GM19468 (cell line): ENCODE results near the gene ST3GAL5.
"Not testable (repeated sequence)": the region's sequence is repeated elsewhere in the genome, so short reads cannot be mapped to it uniquely, and the experiment has no call there.

Source experiments
- ATAC-seq: cut with Tn5 transposase; IDR thresholded peaks from one replicate; pipeline ENCODE4 v1.9.1; 2021; ENCODE audit warnings: mild to moderate bottlenecking, moderate library complexity, moderate number of reproducible peaks; ENCODE audit not compliant: unreplicated experiment; ENCODE audit errors: extremely low read depth

Gene ST3GAL5

GRCh38 chr2:85888684-85889626 lies at the start of gene ST3GAL5:
TSS of gene ST3GAL5 (minus strand) at chr2:85888990. CDS start at chr2:85888905, 85 bp downstream.
- ATAC-seq: peak; percentile 85

- ATAC-seq: no peak
These were observed 49.7 kb upstream of the ST3GAL5 start for GRCh38 chr2:85938456-85938855.

- ATAC-seq: no peak
These were observed 48.3 kb upstream of the ST3GAL5 start for GRCh38 chr2:85937069-85937439.

GRCh38 chr2:85936421-85937068 lies 47.8 kb upstream of the ST3GAL5 start:
- no peak for ATAC-seq

- no peak for ATAC-seq
These were observed 47.0 kb upstream of the ST3GAL5 start for GRCh38 chr2:85935746-85936208.

GRCh38 chr2:85935170-85935745 lies 46.5 kb upstream of the ST3GAL5 start:
- ATAC-seq: no peak

- no peak for ATAC-seq
These were observed 45.2 kb upstream of the ST3GAL5 start for GRCh38 chr2:85933753-85934594.

- not testable (repeated sequence) for ATAC-seq
These were observed 42.4 kb upstream of the ST3GAL5 start for GRCh38 chr2:85931151-85931550.

GRCh38 chr2:85930129-85931124 lies 41.6 kb upstream of the ST3GAL5 start:
- no peak for ATAC-seq

- ATAC-seq: no peak
These were observed 40.6 kb upstream of the ST3GAL5 start for GRCh38 chr2:85929096-85930050.

- ATAC-seq: no peak
These were observed 38.3 kb upstream of the ST3GAL5 start for GRCh38 chr2:85926931-85927661.

GRCh38 chr2:85926526-85926925 lies 37.7 kb upstream of the ST3GAL5 start:
- ATAC-seq: no peak

GRCh38 chr2:85925216-85925671 lies 36.5 kb upstream of the ST3GAL5 start:
- no peak for ATAC-seq

GRCh38 chr2:85924522-85924921 lies 35.7 kb upstream of the ST3GAL5 start:
- ATAC-seq: no peak

GRCh38 chr2:85922199-85922598 lies 33.4 kb upstream of the ST3GAL5 start:
- ATAC-seq: no peak

- no peak for ATAC-seq
These were observed 32.9 kb upstream of the ST3GAL5 start for GRCh38 chr2:85921659-85922058.
